Suprapubic skin (tissue), 3 donors: ENCODE results near the gene CAPN14.

Experiments used
- POLR2A ChIP-seq, 2 donors: fragments of 450-650 bp; IDR thresholded peaks; one replicate each; pipeline ENCODE4 v1.6.1; 2017; ENCODE audit warnings: antibody characterized with exemption in 2 of 2, mild to moderate bottlenecking in 2 of 2, moderate library complexity in 2 of 2
- TF ChIP-seq, protein P1 (sequence below), 2 donors: fragments of 200-600 bp in 1 of 2; fragments of 450-650 bp in 1 of 2; sonication (generic) in 1 of 2; IDR thresholded peaks; one replicate each; pipeline ENCODE4 v1.5.1; 2016 to 2019; ENCODE audit warnings: antibody characterized with exemption in 2 of 2, mild to moderate bottlenecking in 1 of 2, moderate library complexity in 1 of 2

DNA sequence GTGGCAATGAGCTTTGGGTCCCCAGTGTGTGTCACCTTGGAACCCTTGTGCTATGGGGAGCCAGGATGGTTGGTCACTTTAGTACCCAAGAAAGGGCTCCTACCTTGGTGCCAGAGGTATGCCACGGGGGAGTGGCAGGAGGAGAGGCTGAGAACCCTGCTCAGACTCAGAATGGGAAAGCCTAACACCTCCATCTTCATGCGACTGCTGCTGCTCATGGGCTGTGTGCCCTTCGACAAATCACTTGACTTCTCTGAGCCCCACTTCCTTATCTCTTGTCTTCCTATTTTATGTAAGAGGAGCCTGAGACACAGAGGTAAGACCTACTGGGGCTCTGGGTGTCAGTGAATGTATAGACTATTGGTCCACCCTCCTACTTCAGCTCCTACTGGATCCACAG is 41.8 kb upstream of the CAPN14 start:
- TF ChIP-seq POLR2A (IDR thresholded peaks at IDR 0.05): no peak
- TF ChIP-seq, protein P1, sequence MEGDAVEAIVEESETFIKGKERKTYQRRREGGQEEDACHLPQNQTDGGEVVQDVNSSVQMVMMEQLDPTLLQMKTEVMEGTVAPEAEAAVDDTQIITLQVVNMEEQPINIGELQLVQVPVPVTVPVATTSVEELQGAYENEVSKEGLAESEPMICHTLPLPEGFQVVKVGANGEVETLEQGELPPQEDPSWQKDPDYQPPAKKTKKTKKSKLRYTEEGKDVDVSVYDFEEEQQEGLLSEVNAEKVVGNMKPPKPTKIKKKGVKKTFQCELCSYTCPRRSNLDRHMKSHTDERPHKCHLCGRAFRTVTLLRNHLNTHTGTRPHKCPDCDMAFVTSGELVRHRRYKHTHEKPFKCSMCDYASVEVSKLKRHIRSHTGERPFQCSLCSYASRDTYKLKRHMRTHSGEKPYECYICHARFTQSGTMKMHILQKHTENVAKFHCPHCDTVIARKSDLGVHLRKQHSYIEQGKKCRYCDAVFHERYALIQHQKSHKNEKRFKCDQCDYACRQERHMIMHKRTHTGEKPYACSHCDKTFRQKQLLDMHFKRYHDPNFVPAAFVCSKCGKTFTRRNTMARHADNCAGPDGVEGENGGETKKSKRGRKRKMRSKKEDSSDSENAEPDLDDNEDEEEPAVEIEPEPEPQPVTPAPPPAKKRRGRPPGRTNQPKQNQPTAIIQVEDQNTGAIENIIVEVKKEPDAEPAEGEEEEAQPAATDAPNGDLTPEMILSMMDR (IDR thresholded peaks at IDR 0.05): no peak
